ENCODE data around the gene TACC3.

The TACC3 gene

GRCh38 chr4:1761130-1761689 is 39.9 kb downstream of the TACC3 start:
- H2AK5ac ChIP-seq (ENCODE audit: low read length, severe bottlenecking): no peak overlapping the region
- no peak overlapping the region for H3K14ac ChIP-seq (ENCODE audit: low read length in 2 of 2)
- no peak overlapping the region for H2BK15ac ChIP-seq (ENCODE audit: low read depth, poor library complexity, severe bottlenecking)
- no peak overlapping the region for H2BK12ac ChIP-seq (ENCODE audit: low read length in 2 of 2)
- WGBS: 79% methylated on average over 12 of the region's 32 CpGs
- no peak overlapping the region for H2AFZ ChIP-seq (ENCODE audit: low read depth, low read length)
- H3K4me1 ChIP-seq (ENCODE audit: control insufficient read depth, insufficient read depth, low read depth, low read length): peaks cover 31% of the 10 kb centered on the region
- no peaks in the 10 kb centered on the region for H3K79me1 ChIP-seq (replicated peaks; ENCODE audit: low read length, poor library complexity, severe bottlenecking)
- H3K18ac ChIP-seq (ENCODE audit: low read depth in 1 of 2, low read length in 2 of 2): no peak overlapping the region
- H3K27ac ChIP-seq (ENCODE audit: low read length, poor library complexity, severe bottlenecking): no peak overlapping the region
- no peak overlapping the region for H3K4ac ChIP-seq (ENCODE audit: low read depth in 1 of 2, low read length in 2 of 2)
- H3K27me3 ChIP-seq (ENCODE audit: control insufficient read depth in 1 of 2, insufficient read depth in 1 of 2, low read length in 2 of 2): peaks cover 0 to 19% of the 10 kb centered on the region in 2 experiments
- no peak overlapping the region for H3K23ac ChIP-seq (ENCODE audit: low read length in 2 of 2)
- no peak overlapping the region for H4K8ac ChIP-seq (ENCODE audit: low read length)
- no peak overlapping the region for H3K4me3 ChIP-seq (ENCODE audit: insufficient read depth in 1 of 2, low read depth in 1 of 2, low read length in 2 of 2)
- H3K36me3 ChIP-seq (ENCODE audit: control insufficient read depth in 1 of 2, insufficient read depth in 2 of 2, low read depth in 1 of 2, low read length in 2 of 2): no peaks in the 10 kb centered on the region
- no peak overlapping the region for H2BK5ac ChIP-seq (ENCODE audit: low read depth, low read length, poor library complexity, severe bottlenecking)
- H4K91ac ChIP-seq (ENCODE audit: low read length): no peak overlapping the region
- H2BK120ac ChIP-seq (ENCODE audit: low read depth, low read length): no peak overlapping the region
- H3K9ac ChIP-seq (ENCODE audit: low read length): no peak overlapping the region
- no peak for DNase-seq
- H3K4me2 ChIP-seq (ENCODE audit: low read length, poor library complexity, severe bottlenecking): no peak overlapping the region
- H3K9me3 ChIP-seq (ENCODE audit: control insufficient read depth, low read length): no peaks in the 10 kb centered on the region

- Histone ChIP-seq H2AK5ac (ENCODE audit: low read length, severe bottlenecking) (no peak overlapping the region), H2BK5ac (ENCODE audit: low read depth, low read length, poor library complexity, severe bottlenecking) (no peak overlapping the region), H4K91ac (ENCODE audit: low read length) (no peak overlapping the region), H2BK15ac (ENCODE audit: low read depth, poor library complexity, severe bottlenecking) (no peak overlapping the region), H3K4ac (ENCODE audit: low read depth in 1 of 2, low read length in 2 of 2) (no peak overlapping the region), H3K27me3 (ENCODE audit: control insufficient read depth in 1 of 2, insufficient read depth in 1 of 2, low read length in 2 of 2) (peaks cover 0 to 23% of the 10 kb centered on the region in 2 experiments), H3K4me2 (ENCODE audit: low read length, poor library complexity, severe bottlenecking) (no peak overlapping the region), H3K79me1 (replicated peaks; ENCODE audit: low read length, poor library complexity, severe bottlenecking) (no peaks in the 10 kb centered on the region), H3K4me1 (ENCODE audit: control insufficient read depth, insufficient read depth, low read depth, low read length) (peaks cover 38% of the 10 kb centered on the region), H3K27ac (ENCODE audit: low read length, poor library complexity, severe bottlenecking) (no peak overlapping the region), H3K36me3 (ENCODE audit: control insufficient read depth in 1 of 2, insufficient read depth in 2 of 2, low read depth in 1 of 2, low read length in 2 of 2) (no peaks in the 10 kb centered on the region), H2AFZ (ENCODE audit: low read depth, low read length) (no peak overlapping the region), H3K4me3 (ENCODE audit: insufficient read depth in 1 of 2, low read depth in 1 of 2, low read length in 2 of 2) (no peak overlapping the region), H3K23ac (ENCODE audit: low read length in 2 of 2) (no peak overlapping the region), H3K9ac (ENCODE audit: low read length) (no peak overlapping the region), H3K14ac (ENCODE audit: low read length in 2 of 2) (no peak overlapping the region), H2BK120ac (ENCODE audit: low read depth, low read length) (no peak overlapping the region), H4K8ac (ENCODE audit: low read length) (no peak overlapping the region), H2BK12ac (ENCODE audit: low read length in 2 of 2) (no peak overlapping the region), H3K9me3 (ENCODE audit: control insufficient read depth, low read length) (no peaks in the 10 kb centered on the region), H3K18ac (ENCODE audit: low read depth in 1 of 2, low read length in 2 of 2) (no peak overlapping the region)
- WGBS: 90% methylated on average over 20 of the region's 20 CpGs
- no peak for DNase-seq
These were observed 41.1 kb downstream of the TACC3 start for GRCh38 chr4:1762264-1763010.

- H3K23ac ChIP-seq (ENCODE audit: low read length in 2 of 2): no peak overlapping the region
- H2BK5ac ChIP-seq (ENCODE audit: low read depth, low read length, poor library complexity, severe bottlenecking): no peak overlapping the region
- no peak overlapping the region for H4K8ac ChIP-seq (ENCODE audit: low read length)
- no peak overlapping the region for H2AK5ac ChIP-seq (ENCODE audit: low read length, severe bottlenecking)
- WGBS: 52% methylated on average over 31 of the region's 31 CpGs
- H3K79me1 ChIP-seq (replicated peaks; ENCODE audit: low read length, poor library complexity, severe bottlenecking): no peaks in the 10 kb centered on the region
- H3K27ac ChIP-seq (ENCODE audit: low read length, poor library complexity, severe bottlenecking): no peak overlapping the region
- no peak overlapping the region for H3K18ac ChIP-seq (ENCODE audit: low read depth in 1 of 2, low read length in 2 of 2)
- H3K4me2 ChIP-seq (ENCODE audit: low read length, poor library complexity, severe bottlenecking): no peak overlapping the region
- no peak overlapping the region for H2BK15ac ChIP-seq (ENCODE audit: low read depth, poor library complexity, severe bottlenecking)
- peaks cover 38% of the 10 kb centered on the region for H3K4me1 ChIP-seq (ENCODE audit: control insufficient read depth, insufficient read depth, low read depth, low read length)
- H2BK12ac ChIP-seq (ENCODE audit: low read length in 2 of 2): no peak overlapping the region
- peak overlapping the region; percentile 22 for H4K91ac ChIP-seq (ENCODE audit: low read length)
- H3K14ac ChIP-seq (ENCODE audit: low read length in 2 of 2): no peak overlapping the region
- no peaks in the 10 kb centered on the region for H3K36me3 ChIP-seq (ENCODE audit: control insufficient read depth in 1 of 2, insufficient read depth in 2 of 2, low read depth in 1 of 2, low read length in 2 of 2)
- H3K4me3 ChIP-seq (ENCODE audit: insufficient read depth in 1 of 2, low read depth in 1 of 2, low read length in 2 of 2): no peak overlapping the region
- H2BK120ac ChIP-seq (ENCODE audit: low read depth, low read length): no peak overlapping the region
- H3K27me3 ChIP-seq (ENCODE audit: control insufficient read depth in 1 of 2, insufficient read depth in 1 of 2, low read length in 2 of 2): peaks cover 0 to 26% of the 10 kb centered on the region in 2 experiments
- no peak for DNase-seq
- no peak overlapping the region for H2AFZ ChIP-seq (ENCODE audit: low read depth, low read length)
- H3K4ac ChIP-seq (ENCODE audit: low read depth in 1 of 2, low read length in 2 of 2): no peak overlapping the region
- H3K9me3 ChIP-seq (ENCODE audit: control insufficient read depth, low read length): no peaks in the 10 kb centered on the region
- H3K9ac ChIP-seq (ENCODE audit: low read length): no peak overlapping the region
These were observed 41.8 kb downstream of the TACC3 start for GRCh38 chr4:1763070-1763549.

GRCh38 chr4:1763550-1764080 is 42.3 kb downstream of the TACC3 start:
- Histone ChIP-seq H3K18ac (ENCODE audit: low read depth in 1 of 2, low read length in 2 of 2) (peak overlapping the region; percentile 38 to 80), H3K4me1 (ENCODE audit: control insufficient read depth, insufficient read depth, low read depth, low read length) (peaks cover 41% of the 10 kb centered on the region), H2BK5ac (ENCODE audit: low read depth, low read length, poor library complexity, severe bottlenecking) (peak overlapping the region; percentile 10), H3K4ac (ENCODE audit: low read depth in 1 of 2, low read length in 2 of 2) (no peak overlapping the region), H3K36me3 (ENCODE audit: control insufficient read depth in 1 of 2, insufficient read depth in 2 of 2, low read depth in 1 of 2, low read length in 2 of 2) (no peaks in the 10 kb centered on the region), H3K27me3 (ENCODE audit: control insufficient read depth in 1 of 2, insufficient read depth in 1 of 2, low read length in 2 of 2) (peaks cover 0 to 31% of the 10 kb centered on the region in 2 experiments), H3K23ac (ENCODE audit: low read length in 2 of 2) (peak overlapping the region in 1 of 2 experiments; percentile 57), H3K4me3 (ENCODE audit: insufficient read depth in 1 of 2, low read depth in 1 of 2, low read length in 2 of 2) (no peak overlapping the region), H2BK12ac (ENCODE audit: low read length in 2 of 2) (peak overlapping the region in 1 of 2 experiments; percentile 80), H2AFZ (ENCODE audit: low read depth, low read length) (peak overlapping the region; percentile 74), H3K79me1 (replicated peaks; ENCODE audit: low read length, poor library complexity, severe bottlenecking) (no peaks in the 10 kb centered on the region), H3K9ac (ENCODE audit: low read length) (no peak overlapping the region), H2BK15ac (ENCODE audit: low read depth, poor library complexity, severe bottlenecking) (peak overlapping the region; percentile 75), H4K91ac (ENCODE audit: low read length) (peak overlapping the region; percentile 54), H3K4me2 (ENCODE audit: low read length, poor library complexity, severe bottlenecking) (peak overlapping the region; percentile 29), H3K14ac (ENCODE audit: low read length in 2 of 2) (no peak overlapping the region), H3K9me3 (ENCODE audit: control insufficient read depth, low read length) (no peaks in the 10 kb centered on the region), H2BK120ac (ENCODE audit: low read depth, low read length) (no peak overlapping the region), H4K8ac (ENCODE audit: low read length) (peak overlapping the region; percentile 88), H2AK5ac (ENCODE audit: low read length, severe bottlenecking) (no peak overlapping the region), H3K27ac (ENCODE audit: low read length, poor library complexity, severe bottlenecking) (no peak overlapping the region)
- 44% methylated on average over 32 of the region's 36 CpGs for WGBS
- peak; percentile 55 for DNase-seq

All from mesenchymal stem cell (in vitro differentiated cells and primary cell).